ENCODE measurements around the gene SECTM1. TPM values are rescaled to one million over a fixed set of nuclear protein-coding genes. Genes with fewer than 3 reads are reported as not detected.
A peak's percentile ranks its signal among the peaks of the same experiment; 100 is the strongest.

Gene SECTM1
- total and polyA plus RNA-seq, 2 experiments from 2014 or later, result 0.21 to 1.3 TPM

DNA sequence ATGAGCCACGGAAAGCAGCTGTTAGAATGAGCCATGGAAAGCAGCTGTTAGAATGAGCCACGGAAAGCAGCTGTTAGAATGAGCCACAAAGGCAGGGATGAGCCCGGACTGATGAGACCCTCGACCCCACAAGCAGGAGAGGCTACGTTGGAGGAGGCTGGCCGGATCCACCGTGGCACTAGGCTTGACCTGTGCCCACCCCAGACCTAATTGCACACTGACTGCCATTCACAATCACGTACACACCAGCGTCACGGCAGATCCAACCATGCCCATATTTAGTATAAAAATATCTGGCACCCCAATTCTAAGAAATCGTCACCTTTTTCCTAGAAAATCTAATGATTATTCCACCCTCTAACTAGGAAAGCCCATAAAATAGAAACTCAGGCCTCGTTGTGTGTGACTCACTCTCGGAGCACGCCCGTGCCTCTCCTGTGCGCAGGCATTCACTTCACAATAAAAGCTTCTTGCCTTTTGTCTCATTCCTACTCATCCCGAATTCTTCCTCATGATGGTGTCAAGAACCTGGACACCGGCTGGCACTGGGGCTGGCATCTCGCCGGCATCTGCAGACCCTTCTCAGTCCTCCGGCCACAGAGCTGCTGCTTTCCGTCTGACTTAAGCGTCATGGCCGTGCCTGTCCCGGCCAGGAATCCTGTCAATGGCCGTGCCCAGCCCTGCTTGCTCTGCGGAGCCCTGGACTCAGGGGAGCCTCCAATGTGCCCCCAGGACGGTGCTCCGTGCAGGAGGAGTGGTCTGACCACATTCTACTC lies 5.5 kb upstream of the SECTM1 start:
- no peaks in the 10 kb centered on the region for H3K79me2 ChIP-seq (replicated peaks; ENCODE audit: insufficient read depth)
- peak; percentile 33 for DNase-seq (ENCODE audit: low spot score)

DNA sequence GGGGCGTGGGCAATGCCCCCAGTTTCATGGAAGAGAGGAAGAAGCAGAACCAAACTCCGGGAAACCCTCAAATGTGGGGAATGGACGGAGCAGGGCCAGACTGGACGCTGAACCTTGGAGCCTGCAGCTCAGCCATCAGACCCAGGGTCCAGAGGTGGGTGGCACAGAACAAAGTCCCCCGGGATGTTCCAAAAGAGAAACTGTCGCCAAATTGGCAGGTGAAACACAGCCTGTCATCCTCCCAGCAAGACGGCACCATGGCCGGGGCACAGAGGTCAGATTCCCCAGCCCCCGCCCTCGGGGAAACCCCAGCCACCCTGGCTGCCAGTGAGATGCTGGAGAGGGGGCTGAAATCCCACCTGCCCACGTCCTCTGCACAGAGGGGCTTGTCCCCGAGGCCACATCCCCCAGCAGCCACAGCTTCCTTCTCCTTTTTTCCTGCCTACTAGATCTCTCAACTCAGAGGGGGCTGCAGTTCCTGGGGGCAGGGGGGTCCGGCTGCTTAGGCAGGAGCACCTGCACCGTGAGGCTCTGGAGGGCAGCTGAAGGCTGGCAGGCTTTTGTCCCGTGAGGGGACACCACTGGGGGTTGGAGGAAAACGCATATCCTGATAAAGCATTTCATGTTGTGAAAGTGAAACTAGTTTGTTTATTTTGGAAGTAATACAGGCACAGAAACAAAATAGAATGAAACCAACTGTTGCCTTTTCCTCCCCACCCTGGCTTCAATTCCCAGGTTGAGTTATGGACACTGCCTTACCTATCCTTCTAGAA lies 1.2 kb upstream of the SECTM1 start:
- Mint-ChIP-seq H3K27me3 (ENCODE audit: insufficient read depth, low read depth, poor library complexity) (peaks cover 72% of the 10 kb centered on the region), H3K36me3 (ENCODE audit: low read depth) (no peaks in the 10 kb centered on the region; the same call in 2 of the 3 replicates), H3K4me1 (peaks cover 29% of the 10 kb centered on the region), H3K9me3 (no peaks in the 10 kb centered on the region; the same call in 2 of the 3 replicates), H3K27ac (no peak overlapping the region), H3K4me3 (peak overlapping the region; percentile 51; the same call in 2 of the 3 replicates)
- DNase-seq (ENCODE audit: low spot score) (no peak), ATAC-seq (no peak)
- no peaks in the 10 kb centered on the region for H3K79me2 ChIP-seq (replicated peaks; ENCODE audit: insufficient read depth)
- no peak overlapping the region for H2AFZ ChIP-seq
- no peak overlapping the region for H3K4me3 ChIP-seq
- no peak overlapping the region for H3K4me2 ChIP-seq
- H3K9me2 ChIP-seq (ENCODE audit: insufficient read depth), result no peaks in the 10 kb centered on the region
- peaks cover 62% of the 10 kb centered on the region for H3K27me3 ChIP-seq (ENCODE audit: insufficient read depth)
- H3K27ac ChIP-seq (ENCODE audit: low read depth), result no peak overlapping the region
- H3K36me3 ChIP-seq (ENCODE audit: insufficient read depth), result no peaks in the 10 kb centered on the region
- TF ChIP-seq, protein P1, sequence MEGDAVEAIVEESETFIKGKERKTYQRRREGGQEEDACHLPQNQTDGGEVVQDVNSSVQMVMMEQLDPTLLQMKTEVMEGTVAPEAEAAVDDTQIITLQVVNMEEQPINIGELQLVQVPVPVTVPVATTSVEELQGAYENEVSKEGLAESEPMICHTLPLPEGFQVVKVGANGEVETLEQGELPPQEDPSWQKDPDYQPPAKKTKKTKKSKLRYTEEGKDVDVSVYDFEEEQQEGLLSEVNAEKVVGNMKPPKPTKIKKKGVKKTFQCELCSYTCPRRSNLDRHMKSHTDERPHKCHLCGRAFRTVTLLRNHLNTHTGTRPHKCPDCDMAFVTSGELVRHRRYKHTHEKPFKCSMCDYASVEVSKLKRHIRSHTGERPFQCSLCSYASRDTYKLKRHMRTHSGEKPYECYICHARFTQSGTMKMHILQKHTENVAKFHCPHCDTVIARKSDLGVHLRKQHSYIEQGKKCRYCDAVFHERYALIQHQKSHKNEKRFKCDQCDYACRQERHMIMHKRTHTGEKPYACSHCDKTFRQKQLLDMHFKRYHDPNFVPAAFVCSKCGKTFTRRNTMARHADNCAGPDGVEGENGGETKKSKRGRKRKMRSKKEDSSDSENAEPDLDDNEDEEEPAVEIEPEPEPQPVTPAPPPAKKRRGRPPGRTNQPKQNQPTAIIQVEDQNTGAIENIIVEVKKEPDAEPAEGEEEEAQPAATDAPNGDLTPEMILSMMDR (conservative IDR thresholded peaks at IDR 0.05; ENCODE audit: low read depth in 2 of 2), result no peak
- TF ChIP-seq, protein P2, sequence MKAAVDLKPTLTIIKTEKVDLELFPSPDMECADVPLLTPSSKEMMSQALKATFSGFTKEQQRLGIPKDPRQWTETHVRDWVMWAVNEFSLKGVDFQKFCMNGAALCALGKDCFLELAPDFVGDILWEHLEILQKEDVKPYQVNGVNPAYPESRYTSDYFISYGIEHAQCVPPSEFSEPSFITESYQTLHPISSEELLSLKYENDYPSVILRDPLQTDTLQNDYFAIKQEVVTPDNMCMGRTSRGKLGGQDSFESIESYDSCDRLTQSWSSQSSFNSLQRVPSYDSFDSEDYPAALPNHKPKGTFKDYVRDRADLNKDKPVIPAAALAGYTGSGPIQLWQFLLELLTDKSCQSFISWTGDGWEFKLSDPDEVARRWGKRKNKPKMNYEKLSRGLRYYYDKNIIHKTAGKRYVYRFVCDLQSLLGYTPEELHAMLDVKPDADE (IDR thresholded peaks at IDR 0.05), result no peak
- TF ChIP-seq EZH2 (IDR thresholded peaks at IDR 0.05; ENCODE audit: low read depth, unreplicated experiment), result no peak
- no peak for TF ChIP-seq JUNB (IDR thresholded peaks at IDR 0.05; ENCODE audit: unreplicated experiment)
- no peak for TF ChIP-seq CREB1 (CRISPR knock-in tag; IDR thresholded peaks at IDR 0.05; ENCODE audit: low read depth)
- no peak for TF ChIP-seq ZNF331 (CRISPR knock-in tag; IDR thresholded peaks at IDR 0.05; ENCODE audit: low read depth)
- no peak for TF ChIP-seq POLR2AphosphoS5 (IDR thresholded peaks at IDR 0.05; ENCODE audit: low read depth)
- TF ChIP-seq STAT1 (IDR thresholded peaks at IDR 0.05; ENCODE audit: unreplicated experiment), result no peak
- no peaks in the 10 kb centered on the region for H3F3A ChIP-seq (replicated peaks; ENCODE audit: low read depth)
- 0 out of 2 replicates have a peak, but pooled peaks cover 5% of the 10 kb centered on the region for H4K20me1 ChIP-seq (replicated peaks; ENCODE audit: insufficient read depth)
- peaks cover 7% of the 10 kb centered on the region for H3K4me1 ChIP-seq (ENCODE audit: insufficient read depth)

More for the DNA sequence above, 5.5 kb upstream of the SECTM1 start:
- no peak overlapping the region for H3K4me2 ChIP-seq
- peak; percentile 10; the same call in 1 of the 3 replicates for ATAC-seq
- TF ChIP-seq STAT1 (IDR thresholded peaks at IDR 0.05; ENCODE audit: unreplicated experiment), result no peak
- H4K20me1 ChIP-seq (replicated peaks; ENCODE audit: insufficient read depth), result 0 out of 2 replicates have a peak, but pooled peaks cover 5% of the 10 kb centered on the region
- H3K9me2 ChIP-seq (ENCODE audit: insufficient read depth), result no peaks in the 10 kb centered on the region
- no peaks in the 10 kb centered on the region for H3K36me3 ChIP-seq (ENCODE audit: insufficient read depth)
- peaks cover 35% of the 10 kb centered on the region for H3K27me3 ChIP-seq (ENCODE audit: insufficient read depth)
- H3K27ac Mint-ChIP-seq, result no peak overlapping the region
- H3K4me1 Mint-ChIP-seq, result peaks cover 25% of the 10 kb centered on the region
- H3K4me1 ChIP-seq (ENCODE audit: insufficient read depth), result peaks cover 7% of the 10 kb centered on the region
- H3K4me3 Mint-ChIP-seq, result no peak overlapping the region
- no peak overlapping the region for H3K27ac ChIP-seq (ENCODE audit: low read depth)
- H3K9me3 Mint-ChIP-seq, result peaks cover 15% of the 10 kb centered on the region
- no peak overlapping the region for H2AFZ ChIP-seq
- H3K36me3 Mint-ChIP-seq (ENCODE audit: low read depth), result peaks cover 4% of the 10 kb centered on the region
- H3K27me3 Mint-ChIP-seq (ENCODE audit: insufficient read depth, low read depth, poor library complexity), result peaks cover 49% of the 10 kb centered on the region
- no peak overlapping the region for H3K4me3 ChIP-seq
- H3F3A ChIP-seq (replicated peaks; ENCODE audit: low read depth), result no peaks in the 10 kb centered on the region
